Omental fat pad (tissue), 4 donors: Measurements from ENCODE around the gene CERS3. TPM values are rescaled to one million over a fixed set of nuclear protein-coding genes. Genes with fewer than 3 reads are reported as not detected.

Source experiments
- ATAC-seq: fragments of 150-250 bp; one replicate; pipeline ENCODE4 v1.9.1; 2016; ENCODE audit warnings: mild to moderate bottlenecking, moderate library complexity; ENCODE audit not compliant: low FRiP score
- DNase-seq: peaks from one replicate; pipeline ENCODE4 v3.0.0-alpha.2; 2019; ENCODE audit warnings: low spot score
- CTCF ChIP-seq, 3 donors: fragments of 450-650 bp; IDR thresholded peaks; one replicate each; pipeline ENCODE4 v1.5.1; 2016 to 2017; ENCODE audit warnings: antibody characterized with exemption in 3 of 3, mild to moderate bottlenecking in 3 of 3, moderate library complexity in 2 of 3
- total RNA-seq, 4 donors: library from RNA; depleted of rRNA; stranded (reverse); fragments of >200 nt; gene quantifications; one replicate each; pipeline ENCODE4 v1.1.0, GENCODE V29; 2016

The CERS3 gene
- total RNA-seq, 4 donors from 2014 or later, result not detected

- DNase-seq (no peak), ATAC-seq (no peak)
- no peak for TF ChIP-seq CTCF (IDR thresholded peaks at IDR 0.05)
These were observed 127.8 kb downstream of the CERS3 start for GRCh38 chr15:100400996-100401395.

- ATAC-seq (no peak), DNase-seq (no peak)
- TF ChIP-seq CTCF (IDR thresholded peaks at IDR 0.05), result no peak
These were observed 133.9 kb downstream of the CERS3 start for GRCh38 chr15:100394736-100395440.

GRCh38 chr15:100393008-100393407 is 135.7 kb downstream of the CERS3 start:
- ATAC-seq, result no peak
- TF ChIP-seq CTCF (IDR thresholded peaks at IDR 0.05), result no peak
- no peak for DNase-seq

- TF ChIP-seq CTCF (IDR thresholded peaks at IDR 0.05), result no peak
- ATAC-seq, result no peak
- DNase-seq, result no peak
These were observed 143.3 kb downstream of the CERS3 start for GRCh38 chr15:100385300-100386050.

- no peak for DNase-seq
- ATAC-seq, result no peak
- TF ChIP-seq CTCF (IDR thresholded peaks at IDR 0.05), result no peak
These were observed 144.7 kb downstream of the CERS3 start for GRCh38 chr15:100384108-100384410.

- no peak for TF ChIP-seq CTCF (IDR thresholded peaks at IDR 0.05)
- ATAC-seq, result no peak
- DNase-seq, result no peak
These were observed 145.2 kb downstream of the CERS3 start for GRCh38 chr15:100383302-100384107.
